GM19467 (cell line): Measurements from ENCODE around the gene XRCC4.

Source experiments
- ATAC-seq: cut with Tn5 transposase; IDR thresholded peaks from one replicate; pipeline ENCODE4 v1.9.1; 2021; ENCODE audit warnings: mild to moderate bottlenecking, moderate library complexity; ENCODE audit not compliant: unreplicated experiment

Gene XRCC4

GRCh38 chr5:83169571-83170337, 92.4 kb downstream of the XRCC4 start:
- no peak for ATAC-seq

DNA sequence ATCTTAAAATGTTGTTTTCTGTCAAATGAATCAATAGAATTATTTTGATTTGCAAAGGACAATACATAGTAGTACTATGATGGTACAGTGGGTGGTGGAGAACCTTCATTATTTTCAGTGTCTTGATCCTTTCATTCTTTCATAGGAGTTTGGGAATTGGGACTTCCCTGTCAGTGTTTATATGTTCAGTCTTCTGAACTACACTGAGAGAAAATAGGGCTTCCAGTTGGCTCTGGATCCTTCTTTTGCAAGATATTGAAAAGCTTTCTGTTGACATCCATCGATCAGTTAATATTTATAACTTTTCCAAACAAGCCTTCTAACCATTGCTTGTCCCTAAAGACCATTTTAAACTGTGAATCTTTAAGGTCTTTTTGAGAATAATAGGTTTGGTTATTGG, 94.7 kb downstream of the XRCC4 start:
- no peak for ATAC-seq

DNA sequence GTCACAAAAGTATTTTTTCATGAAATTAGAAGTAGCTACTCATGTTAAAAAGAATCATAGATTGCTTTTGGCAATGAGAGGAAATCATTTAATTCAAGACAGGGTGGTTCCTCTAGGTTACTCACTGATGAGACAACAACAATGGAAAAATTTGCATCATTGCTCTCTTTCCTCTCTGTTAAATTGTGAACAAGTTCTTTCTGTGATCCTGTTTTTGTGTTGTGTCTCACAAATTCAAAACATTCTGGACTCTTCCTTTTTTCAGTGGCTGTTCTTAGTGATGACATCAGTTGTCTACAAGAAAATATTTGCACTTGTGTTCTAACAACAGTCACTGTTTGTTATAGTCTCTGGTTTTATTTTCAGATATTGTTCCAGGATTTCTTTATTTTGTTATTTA, 95.3 kb downstream of the XRCC4 start:
- ATAC-seq = no peak

DNA sequence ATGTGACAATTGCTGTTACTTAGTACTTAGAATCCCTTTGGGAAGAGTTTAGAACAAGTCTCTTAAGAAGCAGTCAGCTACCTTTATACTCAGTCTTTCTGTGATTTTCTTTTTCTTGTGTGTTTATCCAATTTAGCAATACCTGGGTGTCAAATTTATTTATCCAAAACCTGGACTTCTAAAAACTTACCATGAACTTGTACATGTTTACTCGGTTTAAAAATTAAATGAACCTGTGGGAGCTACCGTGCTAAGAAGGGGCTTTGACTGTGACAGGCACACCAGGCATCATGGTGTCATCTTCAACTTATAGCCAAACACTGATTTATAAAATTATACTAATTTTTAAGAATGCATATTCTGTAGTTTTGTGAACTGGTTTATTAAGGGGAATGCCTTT, 96.5 kb downstream of the XRCC4 start:
- no peak for ATAC-seq

GRCh38 chr5:83177803-83178202, 100.5 kb downstream of the XRCC4 start:
- ATAC-seq = no peak

DNA sequence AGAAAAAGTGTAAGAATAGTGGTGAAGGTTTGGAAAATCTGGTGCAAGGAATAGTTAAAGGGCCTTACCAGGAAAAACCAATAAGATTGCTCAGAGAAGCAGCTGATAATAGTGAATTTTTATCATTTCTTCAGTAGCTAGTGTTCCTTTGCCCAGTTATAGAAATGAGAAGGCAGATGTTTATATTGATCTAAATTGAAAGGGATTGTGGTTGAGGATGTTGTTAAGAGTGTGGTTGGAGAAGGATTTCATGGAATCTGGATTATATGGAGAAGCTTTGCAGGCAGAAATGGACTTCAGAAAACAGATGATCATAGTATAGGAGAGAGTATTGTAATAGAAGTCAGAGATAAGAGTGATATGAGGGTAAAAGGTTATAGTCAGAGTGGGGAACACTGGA, 102.6 kb downstream of the XRCC4 start:
- no peak for ATAC-seq

- ATAC-seq = no peak
Measured at GRCh38 chr5:83184534-83184933, 107.2 kb downstream of the XRCC4 start.

DNA sequence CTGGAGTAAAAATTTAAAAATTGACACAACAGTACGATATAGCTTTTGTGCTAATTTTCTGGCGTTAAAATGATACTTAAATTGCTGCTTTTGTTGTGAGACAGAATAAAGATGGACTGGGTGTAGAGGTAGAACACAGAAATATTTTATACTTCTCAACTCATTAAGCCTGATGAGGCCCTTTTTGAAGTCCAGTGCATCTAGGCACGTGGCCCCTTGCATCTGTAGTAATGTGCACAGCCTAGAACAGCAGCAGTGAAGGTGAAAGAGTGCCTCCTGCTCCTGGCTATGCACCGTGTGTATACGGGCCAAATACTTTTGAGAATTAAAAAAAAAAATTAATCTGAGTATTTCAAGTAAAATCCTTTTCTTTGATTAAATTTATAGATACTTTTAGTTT, 115.6 kb downstream of the XRCC4 start:
- ATAC-seq = no peak

DNA sequence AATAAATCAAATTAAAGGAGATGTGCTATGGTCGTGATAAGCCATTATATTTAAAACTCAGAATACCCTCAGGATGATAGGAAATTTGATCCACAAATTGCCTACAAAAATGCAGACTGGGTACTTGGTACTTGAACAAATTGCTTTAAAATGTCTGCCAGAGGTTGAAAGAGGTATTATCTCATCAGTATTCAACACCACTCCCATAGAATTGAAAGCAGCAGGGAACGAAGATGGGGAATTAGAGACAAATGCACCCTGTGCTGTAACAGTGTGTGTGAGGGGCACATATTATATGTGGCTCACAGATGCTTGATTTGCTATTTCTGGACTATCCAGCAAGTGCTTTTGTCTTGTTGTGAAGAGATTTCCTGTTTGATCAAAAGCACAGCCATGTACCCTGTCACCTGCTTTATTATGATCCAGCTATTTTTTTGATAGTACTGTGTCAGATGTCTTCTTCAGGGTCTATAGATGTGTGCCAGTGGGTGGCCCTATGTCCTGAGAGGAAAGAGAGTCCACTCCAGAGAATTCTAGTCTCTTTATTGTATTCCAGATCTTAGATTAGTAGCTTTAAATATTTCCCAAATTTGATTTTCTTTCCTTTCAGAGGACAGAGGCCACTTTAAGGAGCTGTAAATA, 120.1 kb downstream of the XRCC4 start:
- no peak for ATAC-seq

DNA sequence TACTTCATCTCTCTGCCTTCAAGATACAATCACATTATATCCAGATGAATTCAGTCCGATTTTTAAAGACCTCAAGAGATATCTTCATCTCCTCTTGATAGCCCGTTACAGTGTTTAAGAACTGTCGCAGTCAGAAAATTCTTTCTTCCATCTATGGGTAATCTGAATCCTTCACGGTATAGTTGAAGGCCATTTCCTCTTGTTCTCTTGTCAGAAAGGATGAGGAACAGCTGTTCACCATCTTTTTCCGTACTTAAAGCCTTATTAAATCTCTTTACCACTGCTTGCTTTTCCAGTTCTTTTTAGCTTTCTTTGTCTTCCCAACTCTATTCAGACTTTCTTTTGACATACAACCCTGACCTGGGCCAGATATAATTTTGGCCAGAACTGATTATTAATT, 121.8 kb downstream of the XRCC4 start:
- ATAC-seq = no peak

GRCh38 chr5:83204651-83205050, 127.3 kb downstream of the XRCC4 start:
- no peak for ATAC-seq

DNA sequence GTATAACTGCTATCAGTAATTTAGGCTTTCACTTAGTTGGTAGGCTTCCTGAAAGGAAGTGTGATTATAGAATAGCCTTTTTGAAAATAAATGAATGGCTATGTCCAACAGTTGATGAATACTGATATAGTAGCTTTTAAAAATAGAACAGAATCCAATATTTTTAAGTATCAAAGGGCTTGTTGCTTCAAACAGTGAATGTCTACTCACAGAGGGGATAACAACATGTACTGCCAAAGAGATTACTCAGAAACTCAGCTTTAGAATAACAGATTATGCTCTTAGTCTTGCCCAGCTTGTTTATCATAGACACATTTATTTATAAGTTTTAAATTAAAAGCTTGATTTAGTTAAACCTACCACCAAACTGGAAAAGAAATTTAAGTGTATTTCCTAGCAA, 132.6 kb downstream of the XRCC4 start:
- no peak for ATAC-seq

DNA sequence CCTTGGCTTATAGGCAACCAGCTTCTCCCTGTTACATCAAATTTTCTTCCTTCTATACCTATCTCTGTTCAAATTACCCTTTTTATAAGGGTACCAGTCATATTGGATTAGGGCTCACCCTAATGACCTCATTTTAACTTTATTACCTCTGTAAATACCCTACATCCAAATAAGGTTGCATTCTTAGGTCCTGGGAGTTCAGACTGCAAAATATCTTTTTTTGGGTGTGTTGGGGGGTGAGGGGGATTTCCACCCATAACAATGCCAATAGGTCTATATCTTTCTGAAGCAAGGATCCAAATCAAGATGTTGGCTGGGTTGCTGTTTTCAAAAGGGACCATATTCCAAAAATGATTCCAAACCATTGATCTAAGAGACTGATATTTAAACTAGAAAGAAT, 141.7 kb downstream of the XRCC4 start:
- no peak for ATAC-seq

DNA sequence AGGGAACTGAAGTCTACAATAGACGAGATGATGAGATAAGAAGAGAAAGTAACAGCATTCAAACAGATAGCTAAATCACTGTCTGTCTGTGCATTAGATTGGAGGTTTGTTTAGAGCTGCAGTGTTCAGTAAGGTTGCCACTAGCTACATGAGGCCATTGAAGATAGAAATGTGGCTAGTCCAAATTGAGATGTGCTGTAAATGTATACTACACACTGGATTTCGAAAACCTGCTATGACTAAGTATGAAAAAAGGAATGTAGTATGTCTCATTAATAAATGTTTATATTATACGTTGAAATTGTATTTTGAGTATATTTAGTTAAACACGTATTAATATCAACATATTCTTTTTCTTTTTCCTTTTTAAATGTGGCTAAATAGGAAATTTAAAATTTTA, 142.1 kb downstream of the XRCC4 start:
- ATAC-seq = no peak

DNA sequence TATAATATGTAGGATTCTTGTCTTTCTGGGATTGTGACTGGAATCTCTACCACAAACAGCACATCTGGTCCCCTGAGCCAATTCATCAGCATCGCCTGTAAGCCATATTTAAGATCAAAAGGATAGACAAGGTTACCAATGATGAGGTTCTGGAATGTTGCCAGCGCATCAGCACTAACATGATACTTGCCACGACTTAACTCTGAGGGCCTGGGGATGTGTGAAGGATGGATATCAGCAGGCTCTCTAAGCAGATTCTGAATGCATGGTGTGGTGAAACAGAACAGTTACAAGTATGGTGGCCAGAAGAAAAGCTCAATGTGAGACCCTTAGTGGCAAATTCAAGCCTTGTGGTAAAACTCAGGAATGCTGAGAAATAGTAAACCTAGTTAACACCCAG, 143.0 kb downstream of the XRCC4 start:
- no peak for ATAC-seq

DNA sequence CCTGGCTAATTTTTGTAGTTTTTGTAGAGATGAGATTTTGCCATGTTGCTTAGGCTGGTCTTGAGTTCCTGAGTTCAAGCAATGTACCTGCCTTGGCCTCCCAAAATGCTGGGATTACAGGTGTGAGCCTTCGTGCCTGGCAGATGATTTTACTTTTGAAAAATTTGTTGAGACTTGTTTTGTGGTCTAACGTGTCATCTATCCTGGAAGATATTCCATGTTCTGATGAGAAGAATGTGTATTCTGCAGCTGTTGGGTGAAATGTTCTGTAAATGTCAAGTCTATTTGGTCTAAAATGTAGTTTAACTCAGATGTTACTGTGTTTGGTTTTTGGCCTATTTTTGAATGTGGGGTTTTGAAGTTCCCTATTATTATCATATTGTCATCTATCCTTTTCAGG, 145.6 kb downstream of the XRCC4 start:
- ATAC-seq = no peak

- ATAC-seq = no peak
Measured at GRCh38 chr5:83227611-83228010, 150.3 kb downstream of the XRCC4 start.

DNA sequence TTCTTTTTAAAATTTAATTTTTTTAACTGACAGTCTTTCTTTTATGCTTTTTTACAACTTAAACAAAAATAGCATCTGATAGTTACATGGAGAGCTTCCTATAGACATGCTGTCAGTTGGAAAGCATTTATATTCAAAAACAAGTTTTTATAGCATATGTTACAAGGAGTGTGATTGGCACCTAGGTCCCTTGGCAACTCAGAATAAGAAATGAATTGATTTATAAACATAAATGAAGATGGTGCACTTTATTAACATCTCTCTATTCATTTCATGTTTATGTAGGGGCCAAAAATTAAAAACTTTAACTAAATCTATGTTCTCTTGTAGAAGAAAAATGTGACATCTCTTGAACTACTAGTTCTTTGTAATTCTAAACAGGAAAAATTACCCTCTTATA, 153.2 kb downstream of the XRCC4 start:
- ATAC-seq = no peak

DNA sequence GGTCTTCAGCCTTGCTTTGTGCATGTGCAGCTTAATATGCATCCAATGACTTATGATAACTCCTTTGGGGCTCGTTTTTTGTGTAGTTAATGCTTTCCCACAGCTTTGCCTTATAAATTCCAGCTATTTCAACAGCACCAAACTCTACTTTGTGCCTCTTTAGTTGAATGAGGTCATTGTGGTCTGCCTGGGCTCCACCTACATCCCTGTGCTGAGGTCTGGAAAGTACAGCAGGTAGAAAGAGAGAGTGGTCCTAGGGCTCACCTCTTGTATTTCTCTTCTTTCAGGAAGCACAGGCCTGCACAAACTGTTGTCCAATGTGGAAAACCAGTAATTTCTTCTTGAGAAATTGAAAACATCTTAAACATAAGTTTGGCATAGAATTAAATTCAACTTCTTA, 167.2 kb downstream of the XRCC4 start:
- no peak for ATAC-seq

GRCh38 chr5:83245037-83245436, 167.7 kb downstream of the XRCC4 start:
- ATAC-seq = no peak

- ATAC-seq = no peak
Measured at GRCh38 chr5:83246071-83246470, 168.7 kb downstream of the XRCC4 start.

DNA sequence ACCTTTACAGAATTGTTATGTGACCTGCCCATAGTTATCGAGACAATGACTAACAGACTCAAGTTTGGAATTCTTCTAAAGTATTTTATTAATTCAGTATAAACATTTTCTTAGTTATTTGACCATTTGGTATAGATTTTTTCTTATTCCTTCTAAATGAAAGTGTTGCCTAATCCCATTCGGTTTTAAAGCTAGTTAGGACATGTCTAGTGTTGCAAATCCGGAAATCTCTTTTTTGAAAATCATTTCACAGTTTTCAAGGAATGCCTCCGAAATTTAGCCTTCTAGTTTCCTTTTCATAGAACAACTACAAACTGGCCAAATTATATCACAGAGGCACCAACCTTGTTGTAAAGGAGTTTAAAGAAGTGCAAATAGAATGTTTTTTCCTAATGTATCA, 171.8 kb downstream of the XRCC4 start:
- no peak for ATAC-seq

DNA sequence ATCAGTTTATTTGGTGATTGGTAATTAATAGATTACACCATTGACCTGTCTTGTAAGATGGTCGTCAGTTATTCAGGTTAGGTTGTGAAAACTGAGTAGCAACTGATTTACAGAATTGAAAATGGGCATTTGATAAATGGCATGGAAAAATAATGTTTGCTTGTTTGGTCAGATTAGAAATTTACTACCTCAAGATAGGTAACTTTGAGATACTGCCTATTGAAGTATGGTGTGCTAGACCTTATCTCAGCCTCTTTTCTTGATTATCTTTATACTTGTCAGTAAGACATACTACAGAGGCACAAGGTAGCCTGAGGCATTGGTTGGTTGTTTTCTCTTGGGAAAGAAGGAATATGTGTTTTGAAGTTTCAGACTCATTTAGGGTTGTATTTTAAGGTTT, 174.5 kb downstream of the XRCC4 start:
- no peak for ATAC-seq
